HUES6 (cell line): ENCODE results near the gene IQGAP2.

Source experiments
- H3K27ac ChIP-seq: 2 replicates; pipeline ENCODE4 v1.7.0; 2013; ENCODE audit warnings: low read depth, mild to moderate bottlenecking, low read length, inconsistent platforms
- H3K27me3 ChIP-seq: 2 replicates; pipeline ENCODE4 v1.6.1; 2013; ENCODE audit warnings: low read length; ENCODE audit not compliant: control insufficient read depth, insufficient read depth
- H3K36me3 ChIP-seq: 2 replicates; pipeline ENCODE4 v1.6.1; 2013; ENCODE audit warnings: low read length; ENCODE audit not compliant: control insufficient read depth, insufficient read depth
- H3K4me1 ChIP-seq: 2 replicates; pipeline ENCODE4 v1.6.1; 2013; ENCODE audit warnings: low read length; ENCODE audit not compliant: control insufficient read depth, insufficient read depth
- H3K4me3 ChIP-seq: 2 replicates; pipeline ENCODE4 v1.5.1; 2013; ENCODE audit warnings: low read depth, low read length
- H3K9ac ChIP-seq: one replicate; pipeline ENCODE4 v1.6.1; 2013; ENCODE audit warnings: mild to moderate bottlenecking, low read length
- H3K9me3 ChIP-seq: 2 replicates; pipeline ENCODE4 v1.6.1; 2013; ENCODE audit warnings: low read depth, low read length; ENCODE audit not compliant: control insufficient read depth, insufficient read depth

Gene IQGAP2

DNA sequence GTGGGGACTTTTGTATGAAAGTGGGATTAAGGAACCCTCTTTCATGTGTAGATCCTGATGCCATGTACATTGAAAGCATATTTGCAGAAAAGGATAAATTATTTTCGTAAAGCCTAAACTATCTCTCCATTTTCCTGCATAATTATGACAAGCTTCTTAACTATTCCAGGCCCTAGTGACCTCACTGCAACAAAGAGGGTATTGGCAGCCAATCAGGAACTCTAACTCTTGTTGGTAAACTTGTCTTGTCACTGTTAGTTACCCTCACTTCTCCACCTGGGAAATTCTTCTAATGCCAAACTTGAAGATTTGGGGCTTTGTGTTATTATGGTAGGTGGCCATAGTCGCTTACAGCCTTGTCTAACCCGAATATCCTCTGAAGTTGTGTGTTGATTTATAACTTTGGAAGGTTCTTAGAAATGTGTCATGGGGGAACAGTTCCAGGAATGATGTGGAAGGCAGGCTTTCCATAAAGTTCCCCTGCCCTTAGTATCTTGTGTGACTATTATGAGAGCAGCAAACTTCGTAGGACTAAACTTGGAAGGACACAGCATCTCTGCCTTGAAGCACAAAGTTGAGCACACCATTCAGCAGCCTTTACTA is 52.5 kb downstream of the IQGAP2 start:
- Histone ChIP-seq H3K9me3 (no peaks in the 10 kb centered on the region), H3K36me3 (no peaks in the 10 kb centered on the region), H3K4me3 (no peak overlapping the region), H3K27ac (no peak overlapping the region), H3K4me1 (peaks cover 23% of the 10 kb centered on the region), H3K27me3 (no peaks in the 10 kb centered on the region), H3K9ac (no peak overlapping the region)

DNA sequence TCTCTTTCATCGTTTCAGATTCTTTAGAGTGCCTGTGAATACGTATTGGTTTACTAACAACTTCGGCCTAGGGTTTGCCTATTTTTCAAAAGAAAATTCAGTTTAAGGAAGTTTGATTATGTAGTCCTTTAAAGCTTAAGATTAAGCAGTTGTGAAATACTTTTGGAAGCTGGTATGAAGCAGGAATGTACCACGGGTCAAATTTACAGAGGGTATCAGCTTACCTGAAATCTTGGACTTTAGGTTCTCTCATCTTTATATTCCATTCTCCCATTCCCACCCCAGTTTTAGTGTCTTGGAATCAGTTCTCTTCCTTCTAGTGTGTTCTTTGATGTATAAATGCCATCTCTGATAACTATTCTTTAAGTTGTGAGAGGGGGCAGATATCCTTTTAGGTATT is 53.2 kb downstream of the IQGAP2 start:
- no peaks in the 10 kb centered on the region for H3K27me3 ChIP-seq
- no peaks in the 10 kb centered on the region for H3K9me3 ChIP-seq
- H3K36me3 ChIP-seq, result no peaks in the 10 kb centered on the region
- H3K9ac ChIP-seq, result no peak overlapping the region
- H3K27ac ChIP-seq, result no peak overlapping the region
- no peak overlapping the region for H3K4me3 ChIP-seq
- peaks cover 23% of the 10 kb centered on the region for H3K4me1 ChIP-seq

DNA sequence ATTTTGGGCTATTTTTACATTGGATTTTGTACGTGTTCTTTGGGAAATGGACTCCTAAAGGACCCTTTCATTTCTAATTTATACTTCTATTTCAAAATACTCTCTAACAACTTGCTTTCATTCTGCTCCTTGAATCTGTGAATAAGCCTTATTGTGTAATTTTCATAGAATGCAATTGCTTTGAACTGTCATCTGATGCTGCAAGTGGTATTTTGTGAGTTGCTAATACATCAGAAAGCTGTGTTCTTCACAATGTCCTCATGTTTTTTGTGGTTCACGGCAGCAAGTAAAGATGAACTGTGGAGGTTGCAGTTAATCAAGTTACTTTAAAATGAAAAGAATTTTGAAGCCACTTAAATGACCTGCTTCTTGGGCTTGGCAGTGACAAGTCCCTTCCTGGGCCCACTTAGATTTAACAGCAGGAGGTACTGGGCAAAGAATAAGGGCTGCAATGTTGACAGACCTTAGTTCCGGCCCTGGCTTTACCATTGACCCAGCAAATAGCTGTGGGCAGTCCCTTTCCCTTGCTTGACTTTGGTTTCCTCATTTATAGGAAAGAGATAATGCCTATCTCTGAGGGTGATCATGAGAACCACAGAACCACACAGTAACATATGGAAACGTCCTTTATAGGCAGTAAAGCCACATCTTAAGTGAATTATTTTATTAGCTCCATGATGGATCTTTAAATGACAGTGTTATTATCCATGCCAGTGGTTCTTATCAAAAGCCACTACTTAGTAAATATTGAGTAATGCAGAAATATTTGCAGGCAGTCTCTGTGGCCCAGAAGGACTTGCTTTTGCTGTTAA is 54.8 kb downstream of the IQGAP2 start:
- Histone ChIP-seq H3K36me3 (no peaks in the 10 kb centered on the region), H3K4me1 (peaks cover 23% of the 10 kb centered on the region), H3K4me3 (no peak overlapping the region), H3K27ac (no peak overlapping the region), H3K9ac (no peak overlapping the region), H3K9me3 (no peaks in the 10 kb centered on the region), H3K27me3 (no peaks in the 10 kb centered on the region)

DNA sequence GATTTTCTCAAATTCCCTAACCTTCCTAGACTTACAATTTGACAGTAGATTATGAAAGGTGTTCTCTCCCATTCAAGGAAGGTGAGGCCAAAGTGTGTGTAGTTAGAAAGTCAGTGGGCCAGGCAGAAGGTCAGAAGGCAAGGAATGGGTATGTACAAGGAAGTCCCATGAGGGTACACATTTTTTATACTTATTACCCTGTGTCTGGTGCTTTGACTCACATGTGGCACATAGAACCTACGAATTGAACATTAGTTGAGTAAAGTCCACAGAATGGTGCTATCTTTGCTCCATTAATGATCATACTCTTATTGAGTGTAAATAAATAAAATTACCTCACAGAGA is 55.4 kb downstream of the IQGAP2 start:
- Histone ChIP-seq H3K27ac (no peak overlapping the region), H3K4me1 (peaks cover 23% of the 10 kb centered on the region), H3K36me3 (no peaks in the 10 kb centered on the region), H3K27me3 (no peaks in the 10 kb centered on the region), H3K9ac (no peak overlapping the region), H3K4me3 (no peak overlapping the region), H3K9me3 (no peaks in the 10 kb centered on the region)

DNA sequence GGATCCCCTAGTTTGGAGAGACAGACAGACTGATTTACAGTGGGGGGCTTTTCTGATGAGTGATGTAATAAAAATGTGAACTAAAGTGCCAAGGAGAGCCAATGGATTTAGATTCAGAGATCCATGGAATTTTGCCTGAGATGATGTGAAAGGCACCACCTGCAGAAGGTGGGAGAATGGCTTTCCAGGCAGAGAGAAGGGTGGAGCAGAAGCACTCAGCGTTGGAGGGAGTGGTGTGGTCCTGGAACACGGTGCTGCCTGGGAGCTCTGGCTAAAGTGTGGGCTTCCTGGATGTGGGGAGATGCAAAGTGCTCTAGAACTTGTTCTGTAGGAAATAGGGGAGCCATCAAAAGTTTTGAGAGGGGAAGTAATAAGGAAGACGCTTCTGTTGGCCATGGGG is 57.0 kb downstream of the IQGAP2 start:
- Histone ChIP-seq H3K36me3 (no peaks in the 10 kb centered on the region), H3K9me3 (no peaks in the 10 kb centered on the region), H3K27me3 (no peaks in the 10 kb centered on the region), H3K27ac (no peak overlapping the region), H3K4me3 (no peak overlapping the region), H3K4me1 (peaks cover 23% of the 10 kb centered on the region), H3K9ac (no peak overlapping the region)

DNA sequence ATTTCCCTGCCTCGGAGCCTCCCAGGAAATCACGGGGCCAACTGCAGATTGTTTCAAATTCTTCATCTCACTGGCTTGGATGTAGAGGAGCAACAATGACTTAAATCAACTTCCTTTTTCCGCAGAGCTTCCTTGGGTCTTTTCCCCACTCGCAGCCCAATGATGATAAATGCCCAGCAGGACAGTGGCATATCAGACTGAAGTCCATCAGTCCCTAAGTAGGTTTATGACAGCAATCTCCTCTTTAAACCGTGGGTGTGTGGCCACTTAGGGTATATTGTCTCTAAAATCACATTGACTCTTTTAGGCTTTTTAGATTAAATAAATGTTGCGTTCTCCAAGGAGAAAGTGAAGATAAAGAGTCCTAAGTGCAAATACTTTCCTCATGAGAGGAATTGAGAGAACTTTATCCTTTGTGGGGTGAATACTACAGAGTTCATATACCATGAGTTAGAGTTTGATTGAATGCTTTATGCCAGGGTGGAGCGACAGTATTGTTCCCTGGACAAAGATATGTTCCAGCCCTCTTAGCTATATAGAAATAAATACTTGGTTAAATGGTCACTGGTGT is 59.1 kb downstream of the IQGAP2 start:
- Histone ChIP-seq H3K4me1 (peaks cover 13% of the 10 kb centered on the region), H3K27ac (no peak overlapping the region), H3K36me3 (no peaks in the 10 kb centered on the region), H3K27me3 (no peaks in the 10 kb centered on the region), H3K4me3 (no peak overlapping the region), H3K9ac (no peak overlapping the region), H3K9me3 (no peaks in the 10 kb centered on the region)

DNA sequence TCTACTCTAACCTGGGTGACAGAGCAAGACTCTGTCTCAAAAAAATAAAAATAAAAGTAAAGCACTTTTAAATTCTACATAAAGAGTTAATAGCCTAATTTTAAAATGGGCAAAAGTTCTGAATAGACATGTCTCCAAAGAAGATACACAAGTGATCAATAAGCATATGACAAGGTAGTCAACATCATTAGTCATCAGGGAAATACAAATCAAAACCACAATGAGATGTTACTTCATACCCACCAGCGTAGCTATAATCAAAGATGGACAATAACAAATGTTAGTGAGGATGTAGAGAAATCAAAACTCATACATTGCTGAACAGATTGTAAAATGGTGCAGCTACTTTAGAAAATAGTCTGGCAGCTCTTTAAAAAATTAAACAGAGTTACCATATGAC is 64.1 kb downstream of the IQGAP2 start:
- no peak overlapping the region for H3K4me3 ChIP-seq
- H3K27me3 ChIP-seq, result no peaks in the 10 kb centered on the region
- peaks cover 3% of the 10 kb centered on the region; the same call in 1 of the 2 replicates for H3K36me3 ChIP-seq
- no peak overlapping the region for H3K9ac ChIP-seq
- H3K9me3 ChIP-seq, result peaks cover 13% of the 10 kb centered on the region
- H3K4me1 ChIP-seq, result no peaks in the 10 kb centered on the region
- H3K27ac ChIP-seq, result no peak overlapping the region

DNA sequence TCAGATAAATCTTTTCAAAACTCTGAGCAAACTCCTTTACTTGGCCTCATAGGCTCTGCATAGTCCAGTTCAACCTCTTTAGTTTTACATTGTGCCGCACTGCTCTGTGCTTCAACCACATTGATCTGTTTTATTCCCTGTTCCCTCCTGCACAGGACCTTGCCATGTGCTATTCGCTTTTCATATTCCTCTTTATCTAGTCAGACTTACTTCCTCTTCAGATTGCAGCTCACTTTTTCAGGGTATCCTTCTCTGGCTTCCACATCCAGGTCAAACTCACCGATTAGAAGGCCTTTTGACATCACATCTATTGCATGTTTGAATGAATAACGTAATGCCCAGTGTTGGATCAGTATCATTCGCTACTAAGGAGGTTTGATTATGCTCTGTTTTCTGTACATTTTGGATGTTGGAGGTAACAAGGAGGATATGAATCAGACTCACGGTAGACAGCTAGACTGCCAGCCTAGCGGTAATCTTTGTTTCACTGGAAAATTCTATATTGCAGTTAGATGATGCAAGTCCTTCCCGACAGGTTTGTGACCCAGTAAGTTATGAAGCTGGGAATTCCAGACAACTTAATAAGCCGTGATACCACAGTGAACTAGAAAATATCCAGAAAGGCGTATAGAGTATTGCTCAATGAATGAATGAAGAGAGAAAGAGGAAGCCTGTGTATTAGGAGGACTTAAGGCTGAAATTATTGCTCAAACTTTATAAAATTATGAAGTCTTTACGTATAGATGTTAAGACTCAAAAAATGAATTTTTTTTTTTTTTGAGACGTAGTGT is 65.7 kb downstream of the IQGAP2 start:
- Histone ChIP-seq H3K36me3 (peaks cover 3% of the 10 kb centered on the region; the same call in 1 of the 2 replicates), H3K4me1 (no peaks in the 10 kb centered on the region), H3K27ac (no peak overlapping the region), H3K4me3 (no peak overlapping the region), H3K9ac (no peak overlapping the region), H3K9me3 (peaks cover 14% of the 10 kb centered on the region), H3K27me3 (no peaks in the 10 kb centered on the region)

DNA sequence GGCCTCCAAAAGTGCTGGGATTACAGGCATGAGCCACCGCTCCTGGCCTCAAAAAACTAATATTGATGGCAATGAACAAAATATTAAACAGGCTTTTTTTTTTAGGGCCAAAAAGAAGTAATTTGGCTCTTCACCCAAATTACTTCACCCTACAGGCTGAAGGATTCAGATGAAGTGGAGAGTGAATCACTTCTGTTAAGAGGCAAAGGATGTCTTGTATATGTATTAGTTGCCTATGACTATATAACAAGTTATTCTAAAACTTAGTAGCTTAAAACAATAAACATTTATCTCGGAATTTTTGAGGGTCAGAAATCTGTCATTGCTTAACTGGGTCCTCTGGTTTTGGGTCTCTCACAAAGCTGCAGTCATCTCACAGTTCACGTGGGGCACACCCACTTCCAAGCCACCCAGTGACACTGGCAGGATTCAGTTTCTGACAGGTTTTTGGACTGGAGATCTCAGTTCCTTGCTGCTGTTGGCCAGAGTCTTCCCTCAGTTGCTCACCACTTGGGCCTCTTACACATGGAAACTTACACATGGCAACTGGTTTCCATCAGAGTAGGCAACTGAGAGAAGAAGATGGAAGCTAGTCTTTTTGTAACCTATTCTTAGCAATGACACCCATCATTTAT is 66.7 kb downstream of the IQGAP2 start:
- no peaks in the 10 kb centered on the region; the same call in 1 of the 2 replicates for H3K4me1 ChIP-seq
- no peak overlapping the region for H3K9ac ChIP-seq
- H3K9me3 ChIP-seq, result peaks cover 14% of the 10 kb centered on the region
- no peak overlapping the region for H3K4me3 ChIP-seq
- H3K27me3 ChIP-seq, result no peaks in the 10 kb centered on the region
- no peak overlapping the region for H3K27ac ChIP-seq
- H3K36me3 ChIP-seq, result peaks cover 3% of the 10 kb centered on the region; the same call in 1 of the 2 replicates

DNA sequence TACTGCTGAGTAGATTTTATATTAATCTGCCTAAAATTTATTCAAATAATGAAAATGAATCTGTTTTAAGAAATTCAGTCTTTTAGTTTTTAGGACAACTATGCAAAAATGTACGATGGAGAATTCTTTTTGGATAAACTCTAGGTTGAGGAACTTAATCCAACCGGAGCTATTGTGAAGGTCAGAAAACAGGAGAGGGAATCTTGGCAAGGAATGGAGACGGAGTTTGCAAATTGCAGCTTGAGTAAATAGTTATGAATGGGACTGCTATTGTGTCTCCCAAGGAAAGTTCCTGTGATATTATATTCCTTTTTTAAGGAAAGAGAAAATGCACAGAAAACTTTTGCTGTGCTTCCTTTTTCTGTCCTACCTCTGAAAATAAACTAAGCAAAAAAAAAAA is 67.9 kb downstream of the IQGAP2 start:
- H3K27me3 ChIP-seq, result no peaks in the 10 kb centered on the region
- H3K9ac ChIP-seq, result no peak overlapping the region
- H3K4me3 ChIP-seq, result no peak overlapping the region
- H3K9me3 ChIP-seq, result peaks cover 14% of the 10 kb centered on the region
- H3K4me1 ChIP-seq, result peaks cover 9% of the 10 kb centered on the region
- H3K27ac ChIP-seq, result no peak overlapping the region
- H3K36me3 ChIP-seq, result peaks cover 3% of the 10 kb centered on the region; the same call in 1 of the 2 replicates
